Measurements from ENCODE around the gene HTR1A. TPM values are rescaled to one million over a fixed set of nuclear protein-coding genes. Genes with fewer than 3 reads are reported as not detected.
A peak's percentile ranks its signal among the peaks of the same experiment; 100 is the strongest.

HTR1A gene
- total RNA-seq, result not detected in 2 replicates

GRCh38 chr5:63962279-63962678, at the start of gene HTR1A:
Gene HTR1A (minus strand): TSS chr5:63962445. CDS start chr5:63961719, 726 bp downstream.
- Histone ChIP-seq H3K4me1 (ENCODE audit: insufficient read depth, low read length) (no peaks in the 10 kb centered on the region), H4K20me1 (ENCODE audit: insufficient read depth, low read length) (no peaks in the 10 kb centered on the region), H2AFZ (ENCODE audit: low read length) (no peak within 1 kb of the TSS), H3K36me3 (ENCODE audit: insufficient read depth, low read length) (no peaks in the 10 kb centered on the region), H3K4me3 (ENCODE audit: insufficient read depth, low read length) (no peak within 1 kb of the TSS), H3K9me3 (ENCODE audit: low read depth, low read length) (no peaks in the 10 kb centered on the region), H3K4me2 (ENCODE audit: insufficient read depth, low read length) (no peak within 1 kb of the TSS), H3K27me3 (ENCODE audit: insufficient read depth, low read length) (peaks cover 2% of the 10 kb centered on the region), H3K27ac (ENCODE audit: low read depth, low read length) (no peak within 1 kb of the TSS), H3K79me2 (ENCODE audit: insufficient read depth, low read length) (no peaks in the 10 kb centered on the region)
- peak; percentile 58 for DNase-seq (ENCODE audit: insufficient read length, low spot score, missing footprints)
- TF ChIP-seq CTCF (IDR thresholded peaks at IDR 0.05; ENCODE audit: extremely low read depth, low read depth, low read length), result no peak

GRCh38 chr5:64003966-64004365, 41.7 kb upstream of the HTR1A start:
- H2AFZ ChIP-seq (ENCODE audit: low read length), result no peak overlapping the region
- H3K4me1 ChIP-seq (ENCODE audit: insufficient read depth, low read length), result no peaks in the 10 kb centered on the region
- H3K4me3 ChIP-seq (ENCODE audit: insufficient read depth, low read length), result no peak overlapping the region
- no peaks in the 10 kb centered on the region for H3K79me2 ChIP-seq (ENCODE audit: insufficient read depth, low read length)
- no peak for DNase-seq (ENCODE audit: insufficient read length, low spot score, missing footprints)
- H4K20me1 ChIP-seq (ENCODE audit: insufficient read depth, low read length), result no peaks in the 10 kb centered on the region
- H3K9me3 ChIP-seq (ENCODE audit: low read depth, low read length), result no peaks in the 10 kb centered on the region
- no peak for TF ChIP-seq CTCF (IDR thresholded peaks at IDR 0.05; ENCODE audit: extremely low read depth, low read depth, low read length)
- H3K4me2 ChIP-seq (ENCODE audit: insufficient read depth, low read length), result no peak overlapping the region
- H3K27ac ChIP-seq (ENCODE audit: low read depth, low read length), result no peak overlapping the region
- H3K36me3 ChIP-seq (ENCODE audit: insufficient read depth, low read length), result no peaks in the 10 kb centered on the region
- no peaks in the 10 kb centered on the region for H3K27me3 ChIP-seq (ENCODE audit: insufficient read depth, low read length)

- Histone ChIP-seq H3K9me3 (ENCODE audit: low read depth, low read length) (no peaks in the 10 kb centered on the region), H3K27ac (ENCODE audit: low read depth, low read length) (no peak overlapping the region), H3K27me3 (ENCODE audit: insufficient read depth, low read length) (no peaks in the 10 kb centered on the region), H3K4me1 (ENCODE audit: insufficient read depth, low read length) (no peaks in the 10 kb centered on the region), H3K36me3 (ENCODE audit: insufficient read depth, low read length) (no peaks in the 10 kb centered on the region), H3K79me2 (ENCODE audit: insufficient read depth, low read length) (no peaks in the 10 kb centered on the region), H4K20me1 (ENCODE audit: insufficient read depth, low read length) (no peaks in the 10 kb centered on the region), H2AFZ (ENCODE audit: low read length) (no peak overlapping the region), H3K4me2 (ENCODE audit: insufficient read depth, low read length) (no peak overlapping the region), H3K4me3 (ENCODE audit: insufficient read depth, low read length) (no peak overlapping the region)
- no peak for TF ChIP-seq CTCF (IDR thresholded peaks at IDR 0.05; ENCODE audit: extremely low read depth, low read depth, low read length)
- DNase-seq (ENCODE audit: insufficient read length, low spot score, missing footprints), result no peak
These were observed 37.9 kb upstream of the HTR1A start for GRCh38 chr5:64000096-64000495.

GRCh38 chr5:63987053-63987452, 24.8 kb upstream of the HTR1A start:
- H3K4me1 ChIP-seq (ENCODE audit: insufficient read depth, low read length), result no peaks in the 10 kb centered on the region
- H3K27ac ChIP-seq (ENCODE audit: low read depth, low read length), result no peak overlapping the region
- no peaks in the 10 kb centered on the region for H4K20me1 ChIP-seq (ENCODE audit: insufficient read depth, low read length)
- H3K27me3 ChIP-seq (ENCODE audit: insufficient read depth, low read length), result no peaks in the 10 kb centered on the region
- no peak overlapping the region for H2AFZ ChIP-seq (ENCODE audit: low read length)
- no peak for TF ChIP-seq CTCF (IDR thresholded peaks at IDR 0.05; ENCODE audit: extremely low read depth, low read depth, low read length)
- H3K36me3 ChIP-seq (ENCODE audit: insufficient read depth, low read length), result no peaks in the 10 kb centered on the region
- H3K9me3 ChIP-seq (ENCODE audit: low read depth, low read length), result no peaks in the 10 kb centered on the region
- no peaks in the 10 kb centered on the region for H3K79me2 ChIP-seq (ENCODE audit: insufficient read depth, low read length)
- no peak overlapping the region for H3K4me2 ChIP-seq (ENCODE audit: insufficient read depth, low read length)
- H3K4me3 ChIP-seq (ENCODE audit: insufficient read depth, low read length), result no peak overlapping the region
- no peak for DNase-seq (ENCODE audit: insufficient read length, low spot score, missing footprints)
